Ammon's horn (tissue), 1 donor: Measurements from ENCODE around the gene DNAJC1.
A peak's percentile ranks its signal among the peaks of the same experiment; 100 is the strongest.

Experiments used
- DNase-seq: peaks from one replicate; pipeline ENCODE4 v3.0.0-alpha.2; 2016; ENCODE audit warnings: low spot score

DNAJC1 gene

DNA sequence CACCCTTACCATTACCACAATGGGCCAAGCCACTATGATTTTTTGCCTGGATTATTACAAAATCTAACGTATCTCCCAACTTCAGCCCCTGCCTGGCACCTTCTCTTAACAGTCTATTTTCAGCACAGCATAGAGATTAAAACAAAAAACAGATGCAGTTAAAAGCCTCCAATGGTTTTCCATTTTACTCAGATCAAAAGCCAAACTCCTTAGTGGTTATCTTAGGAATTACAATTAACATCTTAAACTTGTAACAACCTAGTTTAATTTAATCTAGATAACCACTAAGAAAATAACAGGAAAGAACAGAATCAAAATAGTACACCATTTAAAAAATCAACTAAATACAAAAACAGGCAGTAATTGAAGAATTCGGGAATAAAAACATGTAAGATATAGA, 43.5 kb downstream of the DNAJC1 start:
- no peak for DNase-seq

GRCh38 chr10:21954690-21955089, 48.8 kb downstream of the DNAJC1 start:
- DNase-seq = no peak

GRCh38 chr10:21954132-21954531, 49.4 kb downstream of the DNAJC1 start:
- no peak for DNase-seq

- DNase-seq = peak; percentile 25
These were observed 49.9 kb downstream of the DNAJC1 start for GRCh38 chr10:21953585-21954057.

- DNase-seq = no peak
These were observed 53.0 kb downstream of the DNAJC1 start for GRCh38 chr10:21950566-21950965.

DNA sequence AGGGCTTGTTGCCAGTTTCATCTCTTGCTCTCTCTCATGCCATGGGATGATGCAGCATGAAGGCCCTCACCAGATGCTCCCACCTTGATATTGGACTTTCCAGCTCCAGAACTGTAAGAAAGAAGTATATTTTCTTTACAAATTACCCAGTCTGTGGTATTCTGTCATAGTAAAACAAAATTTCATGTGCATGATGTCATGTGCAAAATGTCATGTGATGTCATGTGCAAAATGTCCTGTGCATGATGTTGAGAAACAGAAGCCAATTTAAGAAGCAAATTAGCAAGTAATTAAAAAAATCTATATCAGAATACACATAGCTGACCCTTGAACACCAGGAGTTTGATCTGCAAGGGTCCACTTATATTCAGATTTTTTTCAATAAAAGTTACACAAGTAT, 56.6 kb downstream of the DNAJC1 start:
- no peak for DNase-seq

DNA sequence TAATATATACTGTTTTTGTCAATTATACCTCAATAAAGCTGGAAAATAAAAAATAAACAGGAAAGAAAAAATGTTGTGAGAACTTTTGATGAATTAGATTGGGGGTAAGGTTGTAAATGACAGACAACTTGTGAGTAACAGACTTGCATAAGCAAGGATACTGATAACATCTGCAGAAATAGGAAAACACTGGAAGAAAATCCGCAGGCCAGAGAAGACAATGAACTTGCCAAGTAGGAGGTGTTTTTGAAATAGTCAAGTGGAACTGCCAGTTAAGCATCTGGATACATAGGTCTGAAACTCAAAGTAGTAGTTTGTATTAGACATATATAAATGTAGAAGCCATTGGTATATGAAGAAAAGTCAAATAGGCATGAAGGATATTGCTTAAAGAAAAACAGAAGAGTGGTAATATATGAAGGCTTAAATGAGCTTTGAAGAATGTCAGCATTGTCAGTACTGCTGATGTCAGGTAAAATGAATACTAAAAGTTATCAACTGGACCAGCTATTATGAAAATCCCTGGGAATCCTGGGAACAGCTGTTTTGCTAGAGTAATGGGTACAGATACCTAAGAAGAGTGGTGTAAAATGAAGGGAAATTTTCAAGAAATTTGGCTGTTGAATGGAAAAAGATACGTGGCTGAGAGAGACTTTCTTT, 58.7 kb downstream of the DNAJC1 start:
- no peak for DNase-seq

DNA sequence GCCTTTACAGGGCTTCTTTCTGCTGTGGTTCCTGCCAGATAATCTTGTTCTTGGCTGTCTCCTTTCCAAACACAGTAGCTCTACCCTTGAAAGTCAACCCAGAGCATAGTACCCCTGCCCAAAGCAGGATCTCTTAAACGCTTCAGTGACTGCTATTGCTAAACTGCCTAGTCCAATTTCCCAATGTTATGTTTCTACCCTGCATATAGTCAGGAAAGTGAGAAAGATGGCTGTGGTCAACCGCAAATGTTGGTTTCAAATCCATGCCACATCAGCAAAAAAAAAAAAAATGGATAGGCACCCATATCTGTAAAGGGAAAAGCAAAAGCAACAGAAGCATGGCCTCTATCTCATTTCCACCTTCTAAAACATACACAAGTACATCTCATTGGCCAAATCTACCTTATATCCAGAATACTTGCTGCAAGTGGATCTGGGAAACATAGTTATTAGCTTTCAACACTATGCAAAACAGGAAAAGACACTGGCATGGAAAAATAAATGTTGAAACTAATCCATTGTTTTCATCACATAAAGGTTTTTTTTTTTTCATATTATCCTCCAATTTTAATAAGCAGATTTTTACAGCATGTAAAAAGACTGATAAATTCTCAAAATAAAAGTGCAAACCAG, 59.8 kb downstream of the DNAJC1 start:
- no peak for DNase-seq

DNA sequence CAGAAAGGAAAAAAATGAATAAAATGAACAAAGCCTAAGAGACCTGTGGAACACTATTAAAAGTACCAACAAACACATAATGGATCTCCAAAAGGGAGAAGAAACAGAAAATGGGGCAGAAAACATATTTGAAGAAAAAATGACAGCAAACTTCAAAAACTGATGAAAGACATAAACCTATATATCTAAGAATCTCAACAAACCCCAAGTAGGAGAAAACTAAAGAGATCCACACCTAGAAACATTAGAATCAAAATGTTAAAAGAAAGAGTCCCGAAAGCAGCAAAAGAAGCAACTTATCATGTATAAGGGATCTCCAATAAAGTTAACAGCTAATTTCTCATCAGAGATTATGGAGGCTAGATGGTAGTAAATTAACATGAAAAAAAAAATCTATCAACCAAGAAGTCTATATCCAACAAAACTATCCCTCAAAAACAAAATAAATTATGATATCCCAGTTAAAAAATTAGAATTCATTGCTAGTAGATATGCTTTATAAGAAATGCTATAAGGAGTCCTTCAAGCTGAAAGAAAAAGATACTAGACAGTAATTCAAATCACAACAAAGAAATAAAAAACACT, 68.0 kb downstream of the DNAJC1 start:
- DNase-seq = no peak

DNA sequence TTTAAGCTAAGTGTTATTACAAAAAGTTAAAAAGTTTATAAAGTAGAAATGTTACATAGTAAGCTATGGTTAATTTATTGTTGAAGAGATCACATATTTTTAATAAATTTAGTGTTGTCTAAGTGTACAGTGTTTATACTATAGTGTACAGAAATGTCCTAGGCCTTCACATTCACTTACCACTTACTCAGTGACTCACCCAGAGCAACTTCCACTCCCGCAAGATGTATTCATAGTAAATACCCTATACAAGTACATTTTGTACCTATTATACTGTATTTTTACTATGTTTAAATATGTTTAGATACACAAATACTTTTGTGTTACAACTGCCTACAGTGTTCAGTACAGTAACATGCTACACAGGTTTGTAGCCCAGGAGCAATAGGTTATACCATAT, 69.2 kb downstream of the DNAJC1 start:
- DNase-seq = no peak

DNA sequence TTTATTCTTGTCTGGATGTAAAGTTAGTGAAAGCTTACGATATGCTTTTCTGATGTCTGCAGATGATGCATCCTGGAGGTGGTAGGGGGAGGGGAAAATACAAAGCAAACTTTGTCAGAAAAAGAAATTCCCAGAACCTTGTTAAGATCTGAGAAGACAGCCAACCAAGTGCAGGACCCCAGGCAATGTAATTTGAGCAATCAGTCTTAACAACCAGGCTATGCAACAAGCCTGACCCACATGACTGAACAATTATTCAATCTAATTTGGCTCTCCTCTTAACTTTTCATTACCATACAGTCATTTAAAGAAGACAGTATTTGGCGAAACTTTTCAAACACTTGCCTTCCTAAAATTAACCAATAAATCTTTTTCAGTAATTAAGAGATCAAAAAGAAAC, 74.5 kb downstream of the DNAJC1 start:
- DNase-seq = no peak

DNA sequence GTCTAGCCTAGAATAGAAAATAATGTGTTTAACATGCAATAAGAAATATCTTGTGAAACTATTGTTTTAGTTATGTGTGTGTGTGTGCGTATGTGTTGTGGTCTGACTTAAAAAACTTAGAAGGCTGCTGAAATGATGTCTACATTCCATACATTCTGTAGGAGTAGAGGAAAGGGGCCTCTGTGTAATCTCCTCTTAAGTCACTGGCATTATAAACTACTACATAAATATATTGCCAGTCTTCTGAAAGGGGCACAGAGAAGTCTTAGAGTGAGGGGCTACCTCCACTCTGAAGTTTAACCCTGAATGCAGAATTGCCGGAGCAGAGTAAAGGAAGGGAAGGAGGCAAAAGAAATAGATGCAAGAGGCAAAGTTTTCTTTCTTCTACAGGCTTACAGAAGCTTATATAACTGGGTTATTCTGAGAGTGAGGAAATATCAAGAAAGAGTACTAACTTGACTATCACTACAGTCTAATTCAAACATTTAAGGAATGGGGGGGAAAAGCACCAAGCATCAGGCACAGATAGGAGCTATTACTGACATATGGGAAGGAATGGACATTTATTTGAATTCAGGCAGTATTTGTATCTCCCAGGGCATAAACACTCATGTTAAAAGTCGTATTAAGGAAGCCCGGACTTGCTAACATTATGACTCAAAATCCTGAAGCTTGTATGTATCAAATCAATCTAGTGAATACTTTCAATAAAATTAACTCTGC, 75.7 kb downstream of the DNAJC1 start:
- DNase-seq = no peak

DNA sequence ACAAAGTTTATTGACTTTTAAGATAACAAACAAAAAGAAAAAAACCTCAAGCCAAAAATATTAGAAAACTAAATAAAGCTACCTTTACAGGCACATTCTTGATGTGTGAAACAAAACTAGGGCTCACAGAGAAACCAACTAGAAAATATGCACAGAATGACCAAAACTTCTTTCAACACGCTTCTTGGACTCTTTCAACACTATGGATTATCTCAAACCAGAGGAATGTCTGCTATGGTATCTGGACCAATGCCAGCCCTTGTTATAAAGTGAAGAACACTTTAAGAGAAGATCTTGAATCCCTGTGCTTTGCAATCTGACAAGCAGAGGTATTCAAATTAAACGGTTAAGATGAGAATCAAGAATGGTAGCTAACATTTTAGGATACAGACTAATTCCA, 76.6 kb downstream of the DNAJC1 start:
- DNase-seq = no peak

DNA sequence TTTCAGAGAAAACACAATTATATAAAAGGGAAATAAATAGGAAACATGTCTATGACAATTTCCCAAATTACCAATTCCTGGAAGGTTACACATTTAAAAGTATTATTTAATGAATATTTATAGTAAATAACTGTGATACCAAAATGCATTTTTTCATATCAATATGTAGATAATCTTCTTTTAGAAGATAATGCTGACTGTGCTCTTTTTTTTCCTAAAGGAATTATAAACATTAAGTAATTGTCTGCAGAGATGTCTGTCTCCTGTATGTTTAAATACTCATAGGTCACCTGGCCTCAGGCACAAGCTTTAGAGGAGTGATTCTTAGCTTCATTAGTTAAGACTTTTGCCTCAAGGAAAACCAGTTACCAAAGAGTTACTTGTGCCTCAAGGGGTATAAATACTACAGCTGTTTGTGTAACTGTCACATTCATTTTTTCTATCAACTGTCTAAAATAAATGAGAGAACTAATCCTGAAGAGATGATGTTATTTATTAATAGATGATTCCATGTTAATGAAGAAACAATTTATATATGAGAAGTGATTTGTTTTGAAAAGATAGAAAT, 77.1 kb downstream of the DNAJC1 start:
- no peak for DNase-seq

GRCh38 chr10:21925851-21926250, 77.7 kb downstream of the DNAJC1 start:
- no peak for DNase-seq

DNA sequence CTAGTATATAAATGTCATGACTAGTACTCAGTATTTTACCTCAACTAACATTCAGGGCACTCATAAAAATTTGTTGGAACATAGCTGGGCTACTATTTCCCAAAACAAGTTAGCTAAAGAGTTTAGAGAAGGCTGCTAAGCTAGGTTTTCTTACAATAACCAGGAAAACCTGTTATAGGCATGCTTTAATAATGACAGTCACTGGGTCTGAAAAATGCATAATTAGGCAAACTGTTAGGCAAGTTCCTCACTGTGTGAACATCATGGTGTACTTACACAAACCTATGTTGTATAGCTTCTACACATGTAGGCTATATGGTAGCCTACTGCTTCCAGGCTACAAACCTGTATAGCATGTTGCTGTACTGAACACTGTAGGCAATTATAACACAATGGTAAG, 79.0 kb downstream of the DNAJC1 start:
- DNase-seq = no peak

DNA sequence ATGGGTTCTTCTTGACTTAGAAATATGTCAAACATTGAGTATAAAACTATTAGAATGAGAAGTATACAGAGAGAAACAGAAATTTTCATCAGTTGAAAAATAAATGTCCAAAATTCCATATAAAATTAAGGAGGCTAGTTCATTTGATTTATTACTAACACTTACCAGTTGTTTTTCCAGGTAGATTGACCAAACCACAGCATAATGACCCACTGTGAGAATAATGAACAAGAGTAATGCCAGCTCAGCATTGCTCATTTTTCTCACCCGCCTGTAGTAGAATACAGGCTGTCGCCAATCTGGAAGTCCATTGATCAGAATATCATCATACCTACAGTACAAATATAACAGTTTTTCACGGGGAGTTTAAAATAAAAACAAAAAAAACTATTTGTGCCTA, 82.9 kb downstream of the DNAJC1 start:
- no peak for DNase-seq

- DNase-seq = no peak
These were observed 83.6 kb downstream of the DNAJC1 start for GRCh38 chr10:21919906-21920305.

DNA sequence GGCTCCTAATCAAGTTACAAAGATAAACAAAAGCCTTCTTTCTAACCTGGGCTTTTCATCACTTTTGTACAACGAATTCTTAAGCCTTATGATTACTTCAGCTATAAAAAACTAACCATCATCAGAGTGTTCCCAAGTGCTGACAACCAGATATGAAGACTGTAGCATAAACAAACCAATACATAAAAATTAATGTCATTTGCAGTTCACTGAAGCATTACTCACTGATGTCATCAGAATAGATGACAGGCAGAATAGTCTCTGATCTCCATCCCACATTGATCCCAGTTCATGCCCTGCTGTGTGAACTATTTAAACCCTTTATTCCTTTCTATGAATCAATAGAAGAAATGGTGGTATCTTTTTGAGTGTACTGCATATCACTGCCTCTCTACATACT, 84.4 kb downstream of the DNAJC1 start:
- no peak for DNase-seq

- no peak for DNase-seq
These were observed 90.9 kb downstream of the DNAJC1 start for GRCh38 chr10:21912625-21913024.

- no peak for DNase-seq
These were observed 92.7 kb downstream of the DNAJC1 start for GRCh38 chr10:21910798-21911197.

GRCh38 chr10:21907436-21907835, 96.1 kb downstream of the DNAJC1 start:
- DNase-seq = no peak

DNA sequence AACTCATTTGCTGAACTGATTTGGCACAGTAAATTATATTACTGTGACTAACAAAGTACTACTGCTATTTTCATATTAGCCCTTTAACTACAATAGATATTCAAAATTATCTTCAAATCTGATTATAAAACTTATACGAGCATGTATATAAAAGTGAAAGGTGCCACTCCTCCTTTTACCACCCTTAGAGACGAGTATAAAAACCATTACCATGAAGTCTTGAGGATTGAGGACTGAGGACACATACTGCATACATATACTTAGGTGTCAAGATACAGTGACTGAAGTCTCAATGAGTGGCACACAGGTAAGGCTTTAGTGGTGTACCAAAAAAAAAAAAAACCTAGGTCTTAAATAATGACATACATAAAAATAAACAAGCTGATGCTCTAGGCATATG, 98.6 kb downstream of the DNAJC1 start:
- no peak for DNase-seq
